ENCODE data around the gene CSGALNACT2.

Gene CSGALNACT2

GRCh38 chr10:43117031-43117776 is 21.0 kb upstream of the CSGALNACT2 start:
- TF ChIP-seq FOXM1 (IDR thresholded peaks at IDR 0.05; ENCODE audit: borderline replicate concordance, low read depth), result no peak
- TF ChIP-seq TEAD4 (IDR thresholded peaks at IDR 0.05), result no peak
- no peak for TF ChIP-seq EGR1 (IDR thresholded peaks at IDR 0.05)
- TF ChIP-seq TAF1 (IDR thresholded peaks at IDR 0.05; ENCODE audit: low read depth), result no peak
- TF ChIP-seq NFIC (IDR thresholded peaks at IDR 0.05), result no peak
- TF ChIP-seq MAX (IDR thresholded peaks at IDR 0.05), result no peak
- no peak for TF ChIP-seq REST (IDR thresholded peaks at IDR 0.05; ENCODE audit: low read depth)
- TF ChIP-seq YY1 (IDR thresholded peaks at IDR 0.05; ENCODE audit: low read depth), result no peak
- TF ChIP-seq RAD21 (IDR thresholded peaks at IDR 0.05; ENCODE audit: low read depth), result no peak
- TF ChIP-seq EP300 (IDR thresholded peaks at IDR 0.05; ENCODE audit: borderline replicate concordance), result no peak
- TF ChIP-seq CREB1 (IDR thresholded peaks at IDR 0.05; ENCODE audit: low read depth), result no peak
- no peak for TF ChIP-seq ZBTB7A (IDR thresholded peaks at IDR 0.05; ENCODE audit: low read depth)
- no peak for TF ChIP-seq USF1 (IDR thresholded peaks at IDR 0.05)
- TF ChIP-seq CEBPB (IDR thresholded peaks at IDR 0.05), result no peak
- no peak for TF ChIP-seq TCF12 (IDR thresholded peaks at IDR 0.05; ENCODE audit: low read depth)

- TF ChIP-seq MAX (IDR thresholded peaks at IDR 0.05) (no peak), ZBTB7A (IDR thresholded peaks at IDR 0.05; ENCODE audit: low read depth) (no peak)
These were observed 20.3 kb upstream of the CSGALNACT2 start for GRCh38 chr10:43117777-43118583.

GRCh38 chr10:43118631-43119415 is 19.4 kb upstream of the CSGALNACT2 start:
- TF ChIP-seq TCF12 (IDR thresholded peaks at IDR 0.05; ENCODE audit: low read depth), result no peak
- no peak for TF ChIP-seq EGR1 (IDR thresholded peaks at IDR 0.05)
- TF ChIP-seq NFIC (IDR thresholded peaks at IDR 0.05), result no peak
- no peak for TF ChIP-seq RAD21 (IDR thresholded peaks at IDR 0.05; ENCODE audit: low read depth)
- TF ChIP-seq MAX (IDR thresholded peaks at IDR 0.05), result no peak
- TF ChIP-seq CREB1 (IDR thresholded peaks at IDR 0.05; ENCODE audit: low read depth), result no peak
- no peak for TF ChIP-seq USF1 (IDR thresholded peaks at IDR 0.05)
- no peak for TF ChIP-seq CEBPB (IDR thresholded peaks at IDR 0.05)
- TF ChIP-seq EP300 (IDR thresholded peaks at IDR 0.05; ENCODE audit: borderline replicate concordance), result no peak
- TF ChIP-seq TEAD4 (IDR thresholded peaks at IDR 0.05), result no peak
- no peak for TF ChIP-seq ZBTB7A (IDR thresholded peaks at IDR 0.05; ENCODE audit: low read depth)
- no peak for TF ChIP-seq REST (IDR thresholded peaks at IDR 0.05; ENCODE audit: low read depth)
- no peak for TF ChIP-seq FOXM1 (IDR thresholded peaks at IDR 0.05; ENCODE audit: borderline replicate concordance, low read depth)
- no peak for TF ChIP-seq YY1 (IDR thresholded peaks at IDR 0.05; ENCODE audit: low read depth)

GRCh38 chr10:43119416-43120115 is 18.7 kb upstream of the CSGALNACT2 start:
- TF ChIP-seq FOXM1 (IDR thresholded peaks at IDR 0.05; ENCODE audit: borderline replicate concordance, low read depth) (no peak), ZBTB7A (IDR thresholded peaks at IDR 0.05; ENCODE audit: low read depth) (no peak), CEBPB (IDR thresholded peaks at IDR 0.05) (no peak), REST (IDR thresholded peaks at IDR 0.05; ENCODE audit: low read depth) (no peak), TCF12 (IDR thresholded peaks at IDR 0.05; ENCODE audit: low read depth) (no peak), MAX (IDR thresholded peaks at IDR 0.05) (no peak), EGR1 (IDR thresholded peaks at IDR 0.05) (no peak), EP300 (IDR thresholded peaks at IDR 0.05; ENCODE audit: borderline replicate concordance) (no peak), TAF1 (IDR thresholded peaks at IDR 0.05; ENCODE audit: low read depth) (no peak), USF1 (IDR thresholded peaks at IDR 0.05) (no peak), YY1 (IDR thresholded peaks at IDR 0.05; ENCODE audit: low read depth) (no peak), RAD21 (IDR thresholded peaks at IDR 0.05; ENCODE audit: low read depth) (no peak), CREB1 (IDR thresholded peaks at IDR 0.05; ENCODE audit: low read depth) (no peak), TEAD4 (IDR thresholded peaks at IDR 0.05) (no peak), NFIC (IDR thresholded peaks at IDR 0.05) (no peak)
